Body of pancreas (tissue), 4 donors: ENCODE measurements around the gene COL4A2.

Source experiments
- POLR2A ChIP-seq, 3 donors: fragments of 450-650 bp; IDR thresholded peaks; one replicate each; pipeline ENCODE4 v1.6.1; 2016; ENCODE audit warnings: antibody characterized with exemption in 3 of 3, mild to moderate bottlenecking in 2 of 3
- TF ChIP-seq, protein P1 (sequence below), 7 experiments: fragments of 450-650 bp in 4 of 7; fragments of 200-600 bp in 3 of 7; sonication (generic) in 3 of 7; IDR thresholded peaks; one replicate each; pipeline ENCODE4 v1.5.1; 2016 to 2019; ENCODE audit warnings: antibody characterized with exemption in 7 of 7

- TF ChIP-seq, protein P1, sequence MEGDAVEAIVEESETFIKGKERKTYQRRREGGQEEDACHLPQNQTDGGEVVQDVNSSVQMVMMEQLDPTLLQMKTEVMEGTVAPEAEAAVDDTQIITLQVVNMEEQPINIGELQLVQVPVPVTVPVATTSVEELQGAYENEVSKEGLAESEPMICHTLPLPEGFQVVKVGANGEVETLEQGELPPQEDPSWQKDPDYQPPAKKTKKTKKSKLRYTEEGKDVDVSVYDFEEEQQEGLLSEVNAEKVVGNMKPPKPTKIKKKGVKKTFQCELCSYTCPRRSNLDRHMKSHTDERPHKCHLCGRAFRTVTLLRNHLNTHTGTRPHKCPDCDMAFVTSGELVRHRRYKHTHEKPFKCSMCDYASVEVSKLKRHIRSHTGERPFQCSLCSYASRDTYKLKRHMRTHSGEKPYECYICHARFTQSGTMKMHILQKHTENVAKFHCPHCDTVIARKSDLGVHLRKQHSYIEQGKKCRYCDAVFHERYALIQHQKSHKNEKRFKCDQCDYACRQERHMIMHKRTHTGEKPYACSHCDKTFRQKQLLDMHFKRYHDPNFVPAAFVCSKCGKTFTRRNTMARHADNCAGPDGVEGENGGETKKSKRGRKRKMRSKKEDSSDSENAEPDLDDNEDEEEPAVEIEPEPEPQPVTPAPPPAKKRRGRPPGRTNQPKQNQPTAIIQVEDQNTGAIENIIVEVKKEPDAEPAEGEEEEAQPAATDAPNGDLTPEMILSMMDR (IDR thresholded peaks at IDR 0.05): no peak
- no peak for TF ChIP-seq POLR2A (IDR thresholded peaks at IDR 0.05)
Observed at GRCh38 chr13:110272227-110272626, 34.9 kb upstream of the COL4A2 start.
